ENCODE measurements around the gene CREB5.

DNA sequence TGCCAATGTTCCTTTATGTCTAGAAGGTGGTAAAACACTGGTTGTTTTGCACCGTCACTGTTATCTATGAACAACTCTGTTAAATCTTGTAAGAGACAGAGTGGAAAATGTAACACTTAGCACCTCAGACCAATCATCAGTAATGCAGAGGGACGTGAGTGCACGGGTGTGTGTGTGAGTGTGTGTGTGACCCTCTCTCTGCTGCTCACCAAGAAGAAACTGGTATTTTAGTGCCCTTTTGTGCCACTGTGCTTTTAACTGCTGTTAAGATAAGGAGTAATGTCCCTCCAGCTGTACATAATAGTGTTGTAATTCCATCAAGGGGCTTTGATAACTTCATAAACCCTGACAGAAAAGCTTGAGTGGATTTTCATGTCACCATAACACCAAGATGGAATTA is 130.1 kb downstream of the CREB5 start:
- TF ChIP-seq, protein P1, sequence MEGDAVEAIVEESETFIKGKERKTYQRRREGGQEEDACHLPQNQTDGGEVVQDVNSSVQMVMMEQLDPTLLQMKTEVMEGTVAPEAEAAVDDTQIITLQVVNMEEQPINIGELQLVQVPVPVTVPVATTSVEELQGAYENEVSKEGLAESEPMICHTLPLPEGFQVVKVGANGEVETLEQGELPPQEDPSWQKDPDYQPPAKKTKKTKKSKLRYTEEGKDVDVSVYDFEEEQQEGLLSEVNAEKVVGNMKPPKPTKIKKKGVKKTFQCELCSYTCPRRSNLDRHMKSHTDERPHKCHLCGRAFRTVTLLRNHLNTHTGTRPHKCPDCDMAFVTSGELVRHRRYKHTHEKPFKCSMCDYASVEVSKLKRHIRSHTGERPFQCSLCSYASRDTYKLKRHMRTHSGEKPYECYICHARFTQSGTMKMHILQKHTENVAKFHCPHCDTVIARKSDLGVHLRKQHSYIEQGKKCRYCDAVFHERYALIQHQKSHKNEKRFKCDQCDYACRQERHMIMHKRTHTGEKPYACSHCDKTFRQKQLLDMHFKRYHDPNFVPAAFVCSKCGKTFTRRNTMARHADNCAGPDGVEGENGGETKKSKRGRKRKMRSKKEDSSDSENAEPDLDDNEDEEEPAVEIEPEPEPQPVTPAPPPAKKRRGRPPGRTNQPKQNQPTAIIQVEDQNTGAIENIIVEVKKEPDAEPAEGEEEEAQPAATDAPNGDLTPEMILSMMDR (IDR thresholded peaks at IDR 0.05 in 4 of 5, conservative IDR thresholded peaks at IDR 0.05 in 1 of 5), result no peak
- TF ChIP-seq POLR2A (IDR thresholded peaks at IDR 0.05), result no peak

All from gastrocnemius medialis (tissue), 4 donors.